HG02970 (cell line): Measurements from ENCODE around the gene CFAP45.

ENCODE experiments used
- ATAC-seq: cut with Tn5 transposase; IDR thresholded peaks from one replicate; pipeline ENCODE4 v1.9.1; 2021; ENCODE audit warnings: mild to moderate bottlenecking, moderate library complexity, moderate number of reproducible peaks; ENCODE audit not compliant: unreplicated experiment, low FRiP score

CFAP45 gene

GRCh38 chr1:159830722-159831121 is 69.2 kb downstream of the CFAP45 start:
- ATAC-seq, result no peak

GRCh38 chr1:159829822-159830465 is 70.0 kb downstream of the CFAP45 start:
- ATAC-seq, result no peak

DNA sequence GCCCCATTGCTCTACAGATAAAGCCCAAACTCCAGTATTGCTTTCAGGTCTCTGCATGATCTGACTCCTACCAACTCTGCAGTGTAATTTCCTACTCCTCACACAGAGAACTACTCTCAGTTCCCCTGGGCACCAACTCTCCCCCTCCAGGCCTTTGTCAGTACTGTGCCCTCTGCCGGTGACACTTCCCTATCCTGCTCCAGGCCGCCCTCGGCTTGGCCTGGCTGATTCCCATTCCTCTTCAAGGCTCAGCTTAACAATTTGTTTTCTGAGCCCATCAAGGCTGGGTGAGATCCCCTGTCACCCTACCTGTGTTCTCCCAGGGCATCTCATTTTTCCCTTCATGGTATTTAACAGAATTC is 70.7 kb downstream of the CFAP45 start:
- ATAC-seq, result no peak

- ATAC-seq, result no peak
Observed at GRCh38 chr1:159828581-159829272, 71.2 kb downstream of the CFAP45 start.

DNA sequence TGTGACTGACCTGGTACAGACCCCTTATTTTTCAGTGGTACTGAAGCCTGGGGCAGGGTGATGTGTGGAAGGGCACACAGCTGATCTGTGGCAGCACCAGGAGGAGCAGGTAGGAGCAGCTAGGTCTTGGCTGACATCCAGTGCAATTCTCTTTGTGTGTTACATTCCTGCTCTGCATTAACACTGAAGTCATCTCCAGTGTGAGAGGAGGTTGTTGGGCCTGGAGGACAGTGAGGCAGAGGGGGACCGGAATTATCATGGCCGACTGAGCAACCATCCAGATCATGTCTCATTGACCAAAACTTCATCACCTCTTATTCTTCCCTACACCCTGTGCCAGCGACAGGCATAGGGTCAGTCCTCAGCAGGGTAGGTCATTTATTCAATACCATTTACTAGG is 71.8 kb downstream of the CFAP45 start:
- ATAC-seq, result no peak

DNA sequence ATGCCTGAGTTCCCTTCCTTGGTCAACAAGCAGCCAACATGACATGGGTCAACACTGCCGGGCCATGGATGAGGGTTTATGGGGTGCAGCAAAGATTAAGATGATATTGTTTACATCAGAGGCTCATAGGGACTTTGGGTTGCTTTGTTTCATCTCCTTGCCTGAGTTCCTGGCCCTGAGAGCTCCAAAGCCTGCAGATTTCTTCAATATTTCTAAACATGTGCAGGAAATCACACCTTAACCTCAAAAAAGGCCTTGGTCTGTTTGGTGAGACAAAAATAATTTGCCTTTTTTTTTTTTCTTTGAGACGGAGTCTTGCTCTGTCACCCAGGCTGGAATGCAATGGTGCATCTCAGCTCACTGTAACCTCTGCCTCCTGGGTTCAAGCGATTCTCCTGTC is 72.4 kb downstream of the CFAP45 start:
- no peak for ATAC-seq

- no peak for ATAC-seq
Observed at GRCh38 chr1:159827102-159827490, 72.9 kb downstream of the CFAP45 start.

- no peak for ATAC-seq
Observed at GRCh38 chr1:159826441-159827101, 73.4 kb downstream of the CFAP45 start, which contains the start of gene SLAMF8. Gene SLAMF8 (plus strand): TSS chr1:159826873. CDS start chr1:159826899, 26 bp downstream.

DNA sequence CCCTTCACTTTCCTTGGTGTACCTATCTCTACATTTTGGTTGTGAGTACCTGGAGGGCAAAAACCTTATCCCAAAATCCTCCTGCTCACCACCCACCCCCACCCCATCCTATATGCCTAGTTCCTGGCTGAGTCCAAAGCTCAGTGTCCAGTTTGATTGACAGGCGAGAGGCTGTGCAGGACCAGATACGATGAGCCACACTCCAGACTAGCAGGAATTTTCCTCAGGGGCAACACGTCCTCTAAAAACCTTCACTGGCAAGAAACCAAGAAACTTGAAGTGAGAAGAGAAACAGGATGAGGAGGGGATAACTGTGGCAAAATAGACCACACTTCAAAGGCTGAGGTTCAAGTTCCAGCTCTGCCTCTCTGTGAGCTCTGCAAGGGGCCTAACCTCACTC is 74.4 kb downstream of the CFAP45 start:
- no peak for ATAC-seq

DNA sequence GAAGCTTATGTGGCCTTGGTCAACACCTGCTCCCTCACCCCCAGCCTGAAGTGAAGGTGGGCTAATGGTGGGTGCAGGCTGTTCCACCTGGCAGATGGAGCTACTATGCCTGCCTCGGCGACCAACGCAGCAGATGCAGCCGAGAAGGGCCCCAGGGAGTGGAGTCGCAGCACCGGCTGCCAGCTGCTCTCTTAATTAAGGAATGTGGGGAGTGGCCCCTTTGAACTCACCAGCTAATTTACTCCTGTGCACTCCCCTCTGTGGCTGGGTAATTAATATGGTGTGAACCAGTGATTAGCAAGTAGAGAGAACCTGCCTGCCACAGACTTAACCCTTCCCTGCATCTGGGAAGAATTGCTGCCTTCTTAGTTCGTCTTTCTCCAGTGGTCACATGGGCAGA is 76.6 kb downstream of the CFAP45 start:
- no peak for ATAC-seq
